22Rv1 (cell line): ENCODE data around the gene FAM222A.

ENCODE experiments used
- ZFX ChIP-seq: fragments of 450-650 bp; IDR thresholded peaks from 2 replicates; pipeline ENCODE4 v1.6.1; 2017; ENCODE audit warnings: antibody characterized with exemption, borderline replicate concordance
- TF ChIP-seq, protein P1 (sequence below): fragments of 450-650 bp; IDR thresholded peaks from 2 replicates; pipeline ENCODE4 v1.5.1; 2017; ENCODE audit warnings: mild to moderate bottlenecking

DNA sequence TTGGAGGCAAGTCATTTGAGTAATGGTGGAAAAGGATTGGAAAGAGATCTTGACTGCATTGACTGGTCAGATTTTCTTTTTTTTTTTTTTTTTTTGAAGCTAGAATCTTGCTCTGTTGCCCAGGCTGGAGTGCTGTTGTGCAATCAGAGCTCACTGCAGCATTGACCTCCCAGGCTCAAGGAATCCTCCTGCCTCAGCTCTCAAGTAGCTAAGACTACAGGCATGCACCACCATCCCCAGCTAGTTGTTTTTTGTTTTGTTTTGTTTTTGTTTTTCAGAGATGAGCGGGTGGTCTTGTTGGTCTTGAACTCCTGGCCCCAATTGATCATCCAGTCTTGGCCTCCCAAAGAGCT, 30.9 kb upstream of the FAM222A start:
- TF ChIP-seq, protein P1, sequence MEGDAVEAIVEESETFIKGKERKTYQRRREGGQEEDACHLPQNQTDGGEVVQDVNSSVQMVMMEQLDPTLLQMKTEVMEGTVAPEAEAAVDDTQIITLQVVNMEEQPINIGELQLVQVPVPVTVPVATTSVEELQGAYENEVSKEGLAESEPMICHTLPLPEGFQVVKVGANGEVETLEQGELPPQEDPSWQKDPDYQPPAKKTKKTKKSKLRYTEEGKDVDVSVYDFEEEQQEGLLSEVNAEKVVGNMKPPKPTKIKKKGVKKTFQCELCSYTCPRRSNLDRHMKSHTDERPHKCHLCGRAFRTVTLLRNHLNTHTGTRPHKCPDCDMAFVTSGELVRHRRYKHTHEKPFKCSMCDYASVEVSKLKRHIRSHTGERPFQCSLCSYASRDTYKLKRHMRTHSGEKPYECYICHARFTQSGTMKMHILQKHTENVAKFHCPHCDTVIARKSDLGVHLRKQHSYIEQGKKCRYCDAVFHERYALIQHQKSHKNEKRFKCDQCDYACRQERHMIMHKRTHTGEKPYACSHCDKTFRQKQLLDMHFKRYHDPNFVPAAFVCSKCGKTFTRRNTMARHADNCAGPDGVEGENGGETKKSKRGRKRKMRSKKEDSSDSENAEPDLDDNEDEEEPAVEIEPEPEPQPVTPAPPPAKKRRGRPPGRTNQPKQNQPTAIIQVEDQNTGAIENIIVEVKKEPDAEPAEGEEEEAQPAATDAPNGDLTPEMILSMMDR = no peak
- TF ChIP-seq ZFX = no peak
